Stimulated activated naive B cell treated with anti-CD40 and anti-IgM and Interleukin-4, amounts not matched to agents 10 μg/mL and 1 μg/mL and 100 μg/mL, for 72 hours (primary cell): ENCODE data around the gene CTDSPL.

Experiments
- ATAC-seq, 2 donors: fragments of 150-1000 bp; cut with Tn5 transposase; replicated peaks; 2 replicates each; pipeline ENCODE4 v1.10.0; 2021; ENCODE audit warnings: moderate library complexity in 1 of 2
- DNase-seq: peaks from one replicate; pipeline ENCODE4 v3.0.0; 2021
- H3K27ac Mint-ChIP-seq: one replicate; pipeline ENCODE4 v1.8.0; 2022; ENCODE audit warnings: mild to moderate bottlenecking, mixed read lengths
- H3K27me3 Mint-ChIP-seq, 2 donors: one replicate each; pipeline ENCODE4 v1.8.0; 2022; ENCODE audit warnings: mixed read lengths in 2 of 2
- H3K36me3 Mint-ChIP-seq, 2 donors: one replicate each; pipeline ENCODE4 v1.8.0; 2022; ENCODE audit warnings: mixed read lengths in 2 of 2, mild to moderate bottlenecking in 1 of 2
- H3K4me1 Mint-ChIP-seq, 2 donors: one replicate each; pipeline ENCODE4 v1.8.0; 2022; ENCODE audit warnings: mixed read lengths in 2 of 2, mild to moderate bottlenecking in 1 of 2
- H3K4me3 Mint-ChIP-seq, 2 donors: one replicate each; pipeline ENCODE4 v1.8.0; 2022; ENCODE audit warnings: mild to moderate bottlenecking in 2 of 2, mixed read lengths in 2 of 2, moderate library complexity in 1 of 2
- H3K9me3 Mint-ChIP-seq, 2 donors: one replicate each; pipeline ENCODE4 v1.8.0; 2022; ENCODE audit warnings: mixed read lengths in 2 of 2, mild to moderate bottlenecking in 1 of 2

CTDSPL gene

GRCh38 chr3:38019658-38020341, 158.1 kb downstream of the CTDSPL start:
- peaks cover 7 to 8% of the 10 kb centered on the region in 2 donors for H3K4me1 Mint-ChIP-seq
- no peaks in the 10 kb centered on the region for H3K9me3 Mint-ChIP-seq
- no peak overlapping the region for H3K4me3 Mint-ChIP-seq
- no peaks in the 10 kb centered on the region for H3K27me3 Mint-ChIP-seq
- H3K27ac Mint-ChIP-seq: no peak overlapping the region
- ATAC-seq (no peak), DNase-seq (no peak)
- peaks cover 13 to 22% of the 10 kb centered on the region in 2 donors for H3K36me3 Mint-ChIP-seq

GRCh38 chr3:38020342-38020726, 158.7 kb downstream of the CTDSPL start:
- H3K27ac Mint-ChIP-seq: no peak overlapping the region

GRCh38 chr3:38021196-38021595, 159.5 kb downstream of the CTDSPL start:
- ATAC-seq (no peak), DNase-seq (no peak)
- H3K4me1 Mint-ChIP-seq: peaks cover 13 to 20% of the 10 kb centered on the region in 2 donors
- H3K27me3 Mint-ChIP-seq: no peaks in the 10 kb centered on the region
- H3K4me3 Mint-ChIP-seq: no peak overlapping the region
- no peaks in the 10 kb centered on the region for H3K9me3 Mint-ChIP-seq
- H3K36me3 Mint-ChIP-seq: peaks cover 8% of the 10 kb centered on the region in 2 donors
- no peak overlapping the region for H3K27ac Mint-ChIP-seq

More at GRCh38 chr3:38020342-38020726, 158.7 kb downstream of the CTDSPL start:
- ATAC-seq (no peak), DNase-seq (no peak)
- Mint-ChIP-seq H3K9me3 (no peaks in the 10 kb centered on the region), H3K27me3 (no peaks in the 10 kb centered on the region), H3K36me3 (peaks cover 11 to 17% of the 10 kb centered on the region in 2 donors), H3K4me1 (peaks cover 9 to 13% of the 10 kb centered on the region in 2 donors), H3K4me3 (no peak overlapping the region)

GRCh38 chr3:38022301-38022700, 160.6 kb downstream of the CTDSPL start:
- no peak overlapping the region for H3K4me3 Mint-ChIP-seq
- H3K27ac Mint-ChIP-seq: no peak overlapping the region
- ATAC-seq: no peak

GRCh38 chr3:38022896-38023709, 161.4 kb downstream of the CTDSPL start:
- no peak overlapping the region for H3K27ac Mint-ChIP-seq
- peak overlapping the region in 1 of 2 donors; percentile 94 for H3K4me3 Mint-ChIP-seq
- DNase-seq: no peak
- no peak for ATAC-seq
- peaks cover 13 to 20% of the 10 kb centered on the region in 2 donors for H3K4me1 Mint-ChIP-seq
- peaks cover 0 to under 1% of the 10 kb centered on the region in 2 donors for H3K27me3 Mint-ChIP-seq
- H3K9me3 Mint-ChIP-seq: no peaks in the 10 kb centered on the region
- no peaks in the 10 kb centered on the region for H3K36me3 Mint-ChIP-seq

More at GRCh38 chr3:38022301-38022700, 160.6 kb downstream of the CTDSPL start:
- no peaks in the 10 kb centered on the region for H3K9me3 Mint-ChIP-seq
- no peak for DNase-seq
- peaks cover 13 to 20% of the 10 kb centered on the region in 2 donors for H3K4me1 Mint-ChIP-seq
- no peaks in the 10 kb centered on the region for H3K27me3 Mint-ChIP-seq
- no peaks in the 10 kb centered on the region for H3K36me3 Mint-ChIP-seq

GRCh38 chr3:38026856-38027255, 165.2 kb downstream of the CTDSPL start:
- Mint-ChIP-seq H3K27ac (no peak overlapping the region), H3K4me1 (peaks cover 20 to 23% of the 10 kb centered on the region in 2 donors), H3K27me3 (peaks cover 15 to 30% of the 10 kb centered on the region in 2 donors), H3K9me3 (no peaks in the 10 kb centered on the region), H3K4me3 (no peak overlapping the region), H3K36me3 (peaks cover 0 to 3% of the 10 kb centered on the region in 2 donors)
- DNase-seq (no peak), ATAC-seq (no peak)

- DNase-seq: no peak
- H3K9me3 Mint-ChIP-seq: no peaks in the 10 kb centered on the region
- no peak overlapping the region for H3K27ac Mint-ChIP-seq
- peaks cover 0 to 3% of the 10 kb centered on the region in 2 donors for H3K36me3 Mint-ChIP-seq
- no peak for ATAC-seq
- peaks cover 20 to 23% of the 10 kb centered on the region in 2 donors for H3K4me1 Mint-ChIP-seq
- H3K27me3 Mint-ChIP-seq: peaks cover 16 to 38% of the 10 kb centered on the region in 2 donors
- peak overlapping the region; percentile 49 to 64 for H3K4me3 Mint-ChIP-seq
Observed at GRCh38 chr3:38027466-38028465, 166.1 kb downstream of the CTDSPL start.

- Mint-ChIP-seq H3K9me3 (no peaks in the 10 kb centered on the region), H3K4me1 (peaks cover 17 to 21% of the 10 kb centered on the region in 2 donors), H3K4me3 (peak overlapping the region; percentile 64 to 73), H3K36me3 (peaks cover 0 to 3% of the 10 kb centered on the region in 2 donors), H3K27ac (peak overlapping the region; percentile 67), H3K27me3 (peaks cover 25 to 48% of the 10 kb centered on the region in 2 donors)
- ATAC-seq: no peak
- DNase-seq: no peak
Observed at GRCh38 chr3:38028621-38029361, 167.1 kb downstream of the CTDSPL start.

- peak within 1 kb of the TSS; percentile 67 for H3K27ac Mint-ChIP-seq
- H3K36me3 Mint-ChIP-seq: peaks cover 0 to 3% of the 10 kb centered on the region in 2 donors
- H3K9me3 Mint-ChIP-seq: no peaks in the 10 kb centered on the region
- ATAC-seq (no peak), DNase-seq (no peak)
- H3K4me3 Mint-ChIP-seq: peak within 1 kb of the TSS; percentile 64 to 73
- H3K4me1 Mint-ChIP-seq: peaks cover 15 to 18% of the 10 kb centered on the region in 2 donors
- peaks cover 28 to 53% of the 10 kb centered on the region in 2 donors for H3K27me3 Mint-ChIP-seq
Observed at GRCh38 chr3:38029400-38030125, 167.9 kb downstream of the CTDSPL start, which contains the start of gene PLCD1. Gene PLCD1 (minus strand): TSS chr3:38029642. CDS start chr3:38029539, 103 bp downstream.

GRCh38 chr3:38030126-38031021, 168.7 kb downstream of the CTDSPL start:
- Mint-ChIP-seq H3K4me1 (peaks cover 7 to 14% of the 10 kb centered on the region in 2 donors), H3K36me3 (peaks cover 0 to 3% of the 10 kb centered on the region in 2 donors), H3K4me3 (peak overlapping the region; percentile 44 to 49), H3K27ac (no peak overlapping the region), H3K9me3 (no peaks in the 10 kb centered on the region), H3K27me3 (peaks cover 30 to 55% of the 10 kb centered on the region in 2 donors)
- DNase-seq (no peak), ATAC-seq (no peak)

- H3K4me3 Mint-ChIP-seq: peak overlapping the region in 1 of 2 donors; percentile 30
- peaks cover 0 to 3% of the 10 kb centered on the region in 2 donors for H3K36me3 Mint-ChIP-seq
- H3K9me3 Mint-ChIP-seq: no peaks in the 10 kb centered on the region
- peaks cover 30 to 55% of the 10 kb centered on the region in 2 donors for H3K27me3 Mint-ChIP-seq
- no peak overlapping the region for H3K27ac Mint-ChIP-seq
- peaks cover 0 to 10% of the 10 kb centered on the region in 2 donors for H3K4me1 Mint-ChIP-seq
- no peak for DNase-seq
- peak in 1 of 2 donors; percentile 26 for ATAC-seq
Observed at GRCh38 chr3:38031022-38031994, 169.6 kb downstream of the CTDSPL start.
